ENCODE measurements around the gene BID.

GRCh38 chr22:17775781-17776465 is 1.7 kb upstream of the BID start:
- TF ChIP-seq ATF2 (IDR thresholded peaks at IDR 0.05; ENCODE audit: low read length), result no peak
- TF ChIP-seq CTCF (IDR thresholded peaks at IDR 0.05; ENCODE audit: control extremely low read depth in 1 of 3, insufficient read depth in 1 of 3, low read depth in 1 of 3, low read length in 3 of 3), result no peak
- no peak for TF ChIP-seq USF2 (IDR thresholded peaks at IDR 0.05; ENCODE audit: low read length)
- TF ChIP-seq POLR2AphosphoS5 (IDR thresholded peaks at IDR 0.05; ENCODE audit: low read depth, low read length), result no peak
- no peak for TF ChIP-seq MAFK (IDR thresholded peaks at IDR 0.05; ENCODE audit: low read depth, low read length)
- no peak for TF ChIP-seq POLR2A (IDR thresholded peaks at IDR 0.05; ENCODE audit: control extremely low read depth in 1 of 2, low read depth in 2 of 2, low read length in 2 of 2)
- TF ChIP-seq GTF2F1 (IDR thresholded peaks at IDR 0.05; ENCODE audit: borderline replicate concordance, low read depth, low read length), result no peak
- no peak for TF ChIP-seq SIN3A (conservative IDR thresholded peaks at IDR 0.05 in 1 of 2, IDR thresholded peaks at IDR 0.05 in 1 of 2; ENCODE audit: low read depth in 1 of 2, low read length in 2 of 2)
- TF ChIP-seq NRF1 (IDR thresholded peaks at IDR 0.05; ENCODE audit: low read depth, low read length), result no peak
- TF ChIP-seq RFX5 (IDR thresholded peaks at IDR 0.05; ENCODE audit: borderline replicate concordance, low read depth, low read length), result no peak
